Peyer's patch (tissue), 4 donors: Measurements from ENCODE around the gene NOP14. TPM values are rescaled to one million over a fixed set of nuclear protein-coding genes. Genes with fewer than 3 reads are reported as not detected.

ENCODE experiments used
- DNase-seq, 3 donors: peaks; one replicate each; pipeline ENCODE4 v3.0.0-alpha.2; 2017 to 2019
- H3K27ac ChIP-seq, 4 donors: fragments of 200-600 bp; sonication (generic); one replicate each; pipeline ENCODE4 v1.5.1; 2016 to 2019
- H3K27me3 ChIP-seq, 2 donors: fragments of 200-600 bp; sonication (generic); one replicate each; pipeline ENCODE4 v1.5.1; 2019
- H3K36me3 ChIP-seq, 3 donors: fragments of 200-600 bp; sonication (generic); one replicate each; pipeline ENCODE4 v1.5.1; 2016 to 2019
- H3K4me1 ChIP-seq, 4 donors: fragments of 200-600 bp; sonication (generic); one replicate each; pipeline ENCODE4 v1.5.1; 2016 to 2019
- H3K4me3 ChIP-seq, 4 donors: fragments of 200-600 bp; sonication (generic); 1 replicate in 3 of 4; 2 replicates in 1 of 4; pipeline ENCODE4 v1.5.1; 2016 to 2019; ENCODE audit warnings: mild to moderate bottlenecking in 1 of 4
- H3K9me3 ChIP-seq, 4 donors: fragments of 200-600 bp; sonication (generic); one replicate each; pipeline ENCODE4 v1.5.1; 2016 to 2019; ENCODE audit warnings: mild to moderate bottlenecking in 1 of 4
- POLR2A ChIP-seq, 2 donors: fragments of 450-650 bp; IDR thresholded peaks; one replicate each; pipeline ENCODE4 v1.5.1; 2017; ENCODE audit warnings: antibody characterized with exemption in 2 of 2, mild to moderate bottlenecking in 2 of 2, moderate library complexity in 2 of 2
- total RNA-seq, 4 donors: library from RNA; depleted of rRNA; stranded (reverse); fragments of >200 nt; gene quantifications; one replicate each; pipeline ENCODE4 v1.1.0, GENCODE V29; 2016
- TF ChIP-seq, protein P1 (sequence below), 6 experiments: fragments of 450-650 bp in 4 of 6; fragments of 200-600 bp in 2 of 6; sonication (generic) in 1 of 6; IDR thresholded peaks; one replicate each; pipeline ENCODE4 v1.5.1; 2017 to 2019; ENCODE audit warnings: antibody characterized with exemption in 6 of 6, mild to moderate bottlenecking in 3 of 6, moderate library complexity in 1 of 6

NOP14 gene
- total RNA-seq, 4 donors from 2014 or later: 13.0 to 76.7 (median 18.6) TPM

DNA sequence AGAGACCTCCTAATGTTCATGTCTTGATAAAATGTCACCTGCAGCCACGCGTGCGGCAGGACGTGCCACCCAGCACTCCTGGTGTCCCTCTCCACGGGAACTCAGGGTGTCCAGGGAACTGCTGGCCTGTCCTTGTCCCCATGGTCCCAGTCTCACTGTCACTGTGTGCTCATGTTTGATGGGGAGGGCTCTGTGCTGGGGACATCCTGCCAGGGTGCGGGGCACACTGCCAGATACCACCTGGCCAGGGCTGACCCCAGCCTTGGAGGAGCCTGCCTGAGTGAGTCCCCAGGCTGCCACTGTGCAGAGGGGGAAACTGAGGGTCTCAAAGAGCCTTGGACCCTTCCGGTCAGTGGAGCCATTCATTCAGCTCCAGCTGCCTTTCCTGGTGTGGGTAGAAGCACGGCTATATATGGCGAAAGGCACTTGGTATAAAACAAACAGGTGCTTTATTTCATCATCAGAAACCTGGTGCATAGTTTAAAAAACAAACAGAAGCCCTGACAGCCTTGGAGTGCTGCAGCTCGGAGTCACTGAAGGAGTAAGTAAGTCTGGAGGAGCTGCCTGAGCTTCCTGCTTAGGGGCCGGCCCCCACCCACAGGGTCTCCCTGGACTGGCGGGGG lies 33.0 kb downstream of the NOP14 start:
- H3K9me3 ChIP-seq: no peaks in the 10 kb centered on the region
- TF ChIP-seq, protein P1, sequence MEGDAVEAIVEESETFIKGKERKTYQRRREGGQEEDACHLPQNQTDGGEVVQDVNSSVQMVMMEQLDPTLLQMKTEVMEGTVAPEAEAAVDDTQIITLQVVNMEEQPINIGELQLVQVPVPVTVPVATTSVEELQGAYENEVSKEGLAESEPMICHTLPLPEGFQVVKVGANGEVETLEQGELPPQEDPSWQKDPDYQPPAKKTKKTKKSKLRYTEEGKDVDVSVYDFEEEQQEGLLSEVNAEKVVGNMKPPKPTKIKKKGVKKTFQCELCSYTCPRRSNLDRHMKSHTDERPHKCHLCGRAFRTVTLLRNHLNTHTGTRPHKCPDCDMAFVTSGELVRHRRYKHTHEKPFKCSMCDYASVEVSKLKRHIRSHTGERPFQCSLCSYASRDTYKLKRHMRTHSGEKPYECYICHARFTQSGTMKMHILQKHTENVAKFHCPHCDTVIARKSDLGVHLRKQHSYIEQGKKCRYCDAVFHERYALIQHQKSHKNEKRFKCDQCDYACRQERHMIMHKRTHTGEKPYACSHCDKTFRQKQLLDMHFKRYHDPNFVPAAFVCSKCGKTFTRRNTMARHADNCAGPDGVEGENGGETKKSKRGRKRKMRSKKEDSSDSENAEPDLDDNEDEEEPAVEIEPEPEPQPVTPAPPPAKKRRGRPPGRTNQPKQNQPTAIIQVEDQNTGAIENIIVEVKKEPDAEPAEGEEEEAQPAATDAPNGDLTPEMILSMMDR (IDR thresholded peaks at IDR 0.05): no peak
- TF ChIP-seq POLR2A (IDR thresholded peaks at IDR 0.05): no peak
- DNase-seq: peak in 2 of 3 donors; percentile 46
- peak overlapping the region in 2 of 4 donors; percentile 85 for H3K27ac ChIP-seq
- H3K36me3 ChIP-seq: peaks cover 0 to 61% (median 0%) of the 10 kb centered on the region in 3 donors
- H3K27me3 ChIP-seq: no peaks in the 10 kb centered on the region
- no peak overlapping the region for H3K4me3 ChIP-seq
- peaks cover 0 to 33% (median 28%) of the 10 kb centered on the region in 4 donors for H3K4me1 ChIP-seq

GRCh38 chr4:2929469-2929868 lies 33.7 kb downstream of the NOP14 start:
- Histone ChIP-seq H3K27me3 (no peaks in the 10 kb centered on the region), H3K9me3 (no peaks in the 10 kb centered on the region), H3K36me3 (peaks cover 0 to 69% (median 0%) of the 10 kb centered on the region in 3 donors), H3K4me1 (peaks cover 0 to 33% (median 27%) of the 10 kb centered on the region in 4 donors), H3K27ac (no peak overlapping the region), H3K4me3 (no peak overlapping the region)
- DNase-seq: peak in 2 of 3 donors; percentile 37 to 44
- TF ChIP-seq, protein P1 (IDR thresholded peaks at IDR 0.05): no peak
- no peak for TF ChIP-seq POLR2A (IDR thresholded peaks at IDR 0.05)

- Histone ChIP-seq H3K9me3 (no peaks in the 10 kb centered on the region), H3K4me3 (no peak overlapping the region), H3K4me1 (peaks cover 0 to 29% (median 22%) of the 10 kb centered on the region in 4 donors), H3K27me3 (no peaks in the 10 kb centered on the region), H3K27ac (no peak overlapping the region), H3K36me3 (peaks cover 0 to 78% (median 0%) of the 10 kb centered on the region in 3 donors)
- DNase-seq: peak in 2 of 3 donors; percentile 42 to 44
- TF ChIP-seq, protein P1 (IDR thresholded peaks at IDR 0.05): no peak
- no peak for TF ChIP-seq POLR2A (IDR thresholded peaks at IDR 0.05)
Measured at GRCh38 chr4:2928242-2929176, 34.7 kb downstream of the NOP14 start.

GRCh38 chr4:2927696-2928075 lies 35.5 kb downstream of the NOP14 start:
- H3K27ac ChIP-seq: no peak overlapping the region
- no peak for TF ChIP-seq POLR2A (IDR thresholded peaks at IDR 0.05)
- TF ChIP-seq, protein P1 (IDR thresholded peaks at IDR 0.05): no peak

GRCh38 chr4:2927016-2927695 lies 36.0 kb downstream of the NOP14 start:
- no peak for TF ChIP-seq POLR2A (IDR thresholded peaks at IDR 0.05)
- TF ChIP-seq, protein P1 (IDR thresholded peaks at IDR 0.05): no peak
- Histone ChIP-seq H3K9me3 (no peaks in the 10 kb centered on the region), H3K4me3 (no peak overlapping the region), H3K4me1 (peaks cover 0 to 20% (median 17%) of the 10 kb centered on the region in 4 donors), H3K27me3 (no peaks in the 10 kb centered on the region), H3K27ac (no peak overlapping the region), H3K36me3 (peaks cover 0 to 92% (median 0%) of the 10 kb centered on the region in 3 donors)
- peak in 2 of 3 donors; percentile 30 to 42 for DNase-seq

More at GRCh38 chr4:2927696-2928075, 35.5 kb downstream of the NOP14 start:
- H3K27me3 ChIP-seq: no peaks in the 10 kb centered on the region
- DNase-seq: peak in 2 of 3 donors; percentile 15 to 42
- no peaks in the 10 kb centered on the region for H3K9me3 ChIP-seq
- peaks cover 0 to 25% (median 20%) of the 10 kb centered on the region in 4 donors for H3K4me1 ChIP-seq
- H3K4me3 ChIP-seq: no peak overlapping the region
- H3K36me3 ChIP-seq: peaks cover 0 to 86% (median 0%) of the 10 kb centered on the region in 3 donors
